BJ (cell line): ENCODE data around the gene PDZK1IP1. TPM values are rescaled to one million over a fixed set of nuclear protein-coding genes. Genes with fewer than 3 reads are reported as not detected.

Experiments
- CTCF ChIA-PET: fragments of 350-600 bp; formaldehyde crosslinking; extraction: SDS; loops from one replicate; lab custom pipeline; 2021; ENCODE audit warnings: antibody characterized with exemption, inconsistent platforms; lab: Yijun Ruan, JAX
- POLR2A ChIA-PET: fragments of 300-600 bp; sonication (Branson Sonifier 250); formaldehyde crosslinking; extraction: SDS; loops from one replicate; lab custom pipeline; 2021; ENCODE audit warnings: antibody characterized with exemption; lab: Charles Lee
- DNase-seq: peaks from one replicate; pipeline ENCODE4 v3.0.0-alpha.2; 2011; ENCODE audit warnings: low read depth
- H3K27me3 ChIP-seq: 2 replicates; pipeline ENCODE4 v1.6.0; 2011; ENCODE audit warnings: low read length; ENCODE audit not compliant: control insufficient read depth, insufficient read depth
- H3K36me3 ChIP-seq: 2 replicates; pipeline ENCODE4 v1.5.1; 2011; ENCODE audit warnings: low read length; ENCODE audit not compliant: control insufficient read depth, insufficient read depth
- H3K4me3 ChIP-seq: 2 replicates; pipeline ENCODE4 v1.5.1; 2011; ENCODE audit warnings: low read depth, mild to moderate bottlenecking, control low read depth, low read length
- CTCF ChIP-seq: IDR thresholded peaks from 2 replicates; pipeline ENCODE4 v1.5.1; 2011; ENCODE audit warnings: low read depth, mild to moderate bottlenecking, control low read depth, inconsistent platforms, low read length, moderate library complexity; ENCODE audit not compliant: insufficient read depth
- polyA minus RNA-seq: library from RNA; depleted of rRNA, polyadenylated mRNA; stranded (reverse); fragments of >200 nt; gene quantifications from 2 replicates; pipeline ENCODE4 v1.2.3, GENCODE V29; 2011; rRNA and poly(A)+ RNA removed
- polyA plus RNA-seq: library from polyadenylated mRNA; depleted of rRNA; stranded (reverse); fragments of >200 nt; gene quantifications from 2 replicates; pipeline ENCODE4 v1.2.3, GENCODE V29; 2011; rRNA removed

Gene PDZK1IP1
- polyA plus RNA-seq, result not detected in 2 replicates
- polyA minus RNA-seq, result not detected in 2 replicates

- TF ChIP-seq CTCF, result no peak
- Histone ChIP-seq H3K4me3 (no peak within 1 kb of the TSS), H3K36me3 (no peaks in the 10 kb centered on the region), H3K27me3 (peaks cover 7% of the 10 kb centered on the region; the same call in 1 of the 2 replicates)
- POLR2A ChIA-PET, result interaction anchor here (1.1 kb wide), 1 partner anchor 11 kb away, joined by 3 read pairs; no protein-coding TSS in a partner anchor
- CTCF ChIA-PET, result interaction anchor here (0.6 to 5.9 kb wide), 9 partner anchors 8 to 520 kb away, joined by 3 to 66 read pairs (median 4); no protein-coding TSS in a partner anchor
- peak; percentile 12 for DNase-seq
These were observed at the start of gene PDZK1IP1 for GRCh38 chr1:47189844-47190508. Gene PDZK1IP1 (minus strand): TSS chr1:47190036. CDS start chr1:47189932, 104 bp downstream.

GRCh38 chr1:47238935-47239592 is 49.2 kb upstream of the PDZK1IP1 start:
- H3K36me3 ChIP-seq, result no peaks in the 10 kb centered on the region
- TF ChIP-seq CTCF, result no peak
- CTCF ChIA-PET, result interaction anchor here (3.4 kb wide), 1 partner anchor 23 kb away, joined by 13 read pairs; no protein-coding TSS in a partner anchor
- no peak for DNase-seq
- no peak overlapping the region for H3K4me3 ChIP-seq
- H3K27me3 ChIP-seq, result peaks cover 20% of the 10 kb centered on the region
- POLR2A ChIA-PET, result interaction anchor here (0.6 kb wide), 1 partner anchor 42 kb away, joined by 4 read pairs; no protein-coding TSS in a partner anchor

- no peak overlapping the region for H3K4me3 ChIP-seq
- no peak for DNase-seq
- H3K36me3 ChIP-seq, result no peaks in the 10 kb centered on the region
- CTCF ChIA-PET, result interaction anchor here (1.9 kb wide), 1 partner anchor 43 kb away, joined by 6 read pairs; no protein-coding TSS in a partner anchor
- POLR2A ChIA-PET, result no interaction called here
- peaks cover 39% of the 10 kb centered on the region for H3K27me3 ChIP-seq
- TF ChIP-seq CTCF, result no peak
These were observed 46.0 kb upstream of the PDZK1IP1 start for GRCh38 chr1:47235806-47236205.

- TF ChIP-seq CTCF, result no peak
- Histone ChIP-seq H3K4me3 (no peak overlapping the region), H3K27me3 (peaks cover 45% of the 10 kb centered on the region), H3K36me3 (no peaks in the 10 kb centered on the region)
- DNase-seq, result no peak
- ChIA-PET CTCF (interaction anchor here (1.9 kb wide), 1 partner anchor 42 kb away, joined by 6 read pairs; no protein-coding TSS in a partner anchor), POLR2A (no interaction called here)
These were observed 45.4 kb upstream of the PDZK1IP1 start for GRCh38 chr1:47235241-47235681.

GRCh38 chr1:47233186-47233585 is 43.4 kb upstream of the PDZK1IP1 start:
- POLR2A ChIA-PET, result no interaction called here
- CTCF ChIA-PET, result interaction anchor here (0.8 kb wide), 1 partner anchor 30 kb away, joined by 3 read pairs; no protein-coding TSS in a partner anchor
- no peak for TF ChIP-seq CTCF

More at GRCh38 chr1:47233186-47233585, 43.4 kb upstream of the PDZK1IP1 start:
- Histone ChIP-seq H3K36me3 (no peaks in the 10 kb centered on the region), H3K4me3 (no peak overlapping the region), H3K27me3 (peaks cover 61% of the 10 kb centered on the region)
- DNase-seq, result no peak
